ENCODE data around the gene PAQR3. TPM values are rescaled to one million over a fixed set of nuclear protein-coding genes. Genes with fewer than 3 reads are reported as not detected.

The PAQR3 gene
- total and polyA plus RNA-seq, 10 of the 15 experiments (the other 5 are each of a cell fraction or from before 2014, with no cell fraction given) = 2.2 to 25.4 (median 7.2) TPM

DNA sequence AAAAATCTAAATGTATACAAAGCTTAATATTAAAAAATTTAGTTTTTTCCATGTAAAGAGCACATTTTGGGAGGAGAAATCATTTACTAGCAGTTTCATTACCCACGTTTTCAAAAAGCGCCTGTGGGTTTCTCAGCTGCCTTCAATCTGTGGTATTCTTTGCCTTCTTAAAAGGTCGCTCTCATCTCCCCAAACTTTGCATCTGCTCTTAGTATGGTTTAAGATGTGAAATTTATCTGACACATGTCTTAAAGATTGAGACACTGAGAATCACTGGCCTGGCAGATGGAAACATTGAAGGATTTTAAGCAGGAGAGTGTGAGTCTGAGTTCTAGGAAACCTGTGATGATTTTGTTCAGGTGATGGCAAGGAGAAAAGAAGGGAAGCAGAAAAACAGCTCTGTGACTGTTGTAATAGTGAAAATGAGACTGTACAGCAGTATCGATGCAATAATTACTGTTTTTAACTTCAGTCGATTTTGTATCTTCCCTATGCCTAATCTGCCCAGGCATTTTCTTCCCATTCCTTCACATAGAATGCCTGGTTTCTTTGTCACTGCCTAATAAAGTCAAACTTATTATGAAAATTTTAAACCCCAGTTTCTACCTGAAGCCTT is 75.9 kb downstream of the PAQR3 start (continued):
- TF ChIP-seq RUNX3 (IDR thresholded peaks at IDR 0.05; ENCODE audit: low read length) = 0 out of 2 replicates have a peak, but pooled peaks have one; percentile 11
- TF ChIP-seq, protein P1, sequence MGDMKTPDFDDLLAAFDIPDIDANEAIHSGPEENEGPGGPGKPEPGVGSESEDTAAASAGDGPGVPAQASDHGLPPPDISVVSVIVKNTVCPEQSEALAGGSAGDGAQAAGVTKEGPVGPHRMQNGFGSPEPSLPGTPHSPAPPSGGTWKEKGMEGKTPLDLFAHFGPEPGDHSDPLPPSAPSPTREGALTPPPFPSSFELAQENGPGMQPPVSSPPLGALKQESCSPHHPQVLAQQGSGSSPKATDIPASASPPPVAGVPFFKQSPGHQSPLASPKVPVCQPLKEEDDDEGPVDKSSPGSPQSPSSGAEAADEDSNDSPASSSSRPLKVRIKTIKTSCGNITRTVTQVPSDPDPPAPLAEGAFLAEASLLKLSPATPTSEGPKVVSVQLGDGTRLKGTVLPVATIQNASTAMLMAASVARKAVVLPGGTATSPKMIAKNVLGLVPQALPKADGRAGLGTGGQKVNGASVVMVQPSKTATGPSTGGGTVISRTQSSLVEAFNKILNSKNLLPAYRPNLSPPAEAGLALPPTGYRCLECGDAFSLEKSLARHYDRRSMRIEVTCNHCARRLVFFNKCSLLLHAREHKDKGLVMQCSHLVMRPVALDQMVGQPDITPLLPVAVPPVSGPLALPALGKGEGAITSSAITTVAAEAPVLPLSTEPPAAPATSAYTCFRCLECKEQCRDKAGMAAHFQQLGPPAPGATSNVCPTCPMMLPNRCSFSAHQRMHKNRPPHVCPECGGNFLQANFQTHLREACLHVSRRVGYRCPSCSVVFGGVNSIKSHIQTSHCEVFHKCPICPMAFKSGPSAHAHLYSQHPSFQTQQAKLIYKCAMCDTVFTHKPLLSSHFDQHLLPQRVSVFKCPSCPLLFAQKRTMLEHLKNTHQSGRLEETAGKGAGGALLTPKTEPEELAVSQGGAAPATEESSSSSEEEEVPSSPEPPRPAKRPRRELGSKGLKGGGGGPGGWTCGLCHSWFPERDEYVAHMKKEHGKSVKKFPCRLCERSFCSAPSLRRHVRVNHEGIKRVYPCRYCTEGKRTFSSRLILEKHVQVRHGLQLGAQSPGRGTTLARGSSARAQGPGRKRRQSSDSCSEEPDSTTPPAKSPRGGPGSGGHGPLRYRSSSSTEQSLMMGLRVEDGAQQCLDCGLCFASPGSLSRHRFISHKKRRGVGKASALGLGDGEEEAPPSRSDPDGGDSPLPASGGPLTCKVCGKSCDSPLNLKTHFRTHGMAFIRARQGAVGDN (IDR thresholded peaks at IDR 0.05) = no peak; the same call in 1 of the 2 replicates
- no peak for TF ChIP-seq RELA (IDR thresholded peaks at IDR 0.05; ENCODE audit: borderline replicate concordance, partially characterized antibody)
- TF ChIP-seq, protein P2, sequence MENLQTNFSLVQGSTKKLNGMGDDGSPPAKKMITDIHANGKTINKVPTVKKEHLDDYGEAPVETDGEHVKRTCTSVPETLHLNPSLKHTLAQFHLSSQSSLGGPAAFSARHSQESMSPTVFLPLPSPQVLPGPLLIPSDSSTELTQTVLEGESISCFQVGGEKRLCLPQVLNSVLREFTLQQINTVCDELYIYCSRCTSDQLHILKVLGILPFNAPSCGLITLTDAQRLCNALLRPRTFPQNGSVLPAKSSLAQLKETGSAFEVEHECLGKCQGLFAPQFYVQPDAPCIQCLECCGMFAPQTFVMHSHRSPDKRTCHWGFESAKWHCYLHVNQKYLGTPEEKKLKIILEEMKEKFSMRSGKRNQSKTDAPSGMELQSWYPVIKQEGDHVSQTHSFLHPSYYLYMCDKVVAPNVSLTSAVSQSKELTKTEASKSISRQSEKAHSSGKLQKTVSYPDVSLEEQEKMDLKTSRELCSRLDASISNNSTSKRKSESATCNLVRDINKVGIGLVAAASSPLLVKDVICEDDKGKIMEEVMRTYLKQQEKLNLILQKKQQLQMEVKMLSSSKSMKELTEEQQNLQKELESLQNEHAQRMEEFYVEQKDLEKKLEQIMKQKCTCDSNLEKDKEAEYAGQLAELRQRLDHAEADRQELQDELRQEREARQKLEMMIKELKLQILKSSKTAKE (IDR thresholded peaks at IDR 0.05; ENCODE audit: low read depth, poor library complexity, severe bottlenecking) = peak; percentile 15
- TF ChIP-seq ZNF274 (IDR thresholded peaks at IDR 0.05; ENCODE audit: insufficient read depth, insufficient read length) = no peak
- TF ChIP-seq CREM (IDR thresholded peaks at IDR 0.05; ENCODE audit: low read depth) = no peak
- no peak for TF ChIP-seq ZZZ3 (IDR thresholded peaks at IDR 0.05; ENCODE audit: control insufficient read depth, insufficient read length, low read depth)
- TF ChIP-seq, protein P3, sequence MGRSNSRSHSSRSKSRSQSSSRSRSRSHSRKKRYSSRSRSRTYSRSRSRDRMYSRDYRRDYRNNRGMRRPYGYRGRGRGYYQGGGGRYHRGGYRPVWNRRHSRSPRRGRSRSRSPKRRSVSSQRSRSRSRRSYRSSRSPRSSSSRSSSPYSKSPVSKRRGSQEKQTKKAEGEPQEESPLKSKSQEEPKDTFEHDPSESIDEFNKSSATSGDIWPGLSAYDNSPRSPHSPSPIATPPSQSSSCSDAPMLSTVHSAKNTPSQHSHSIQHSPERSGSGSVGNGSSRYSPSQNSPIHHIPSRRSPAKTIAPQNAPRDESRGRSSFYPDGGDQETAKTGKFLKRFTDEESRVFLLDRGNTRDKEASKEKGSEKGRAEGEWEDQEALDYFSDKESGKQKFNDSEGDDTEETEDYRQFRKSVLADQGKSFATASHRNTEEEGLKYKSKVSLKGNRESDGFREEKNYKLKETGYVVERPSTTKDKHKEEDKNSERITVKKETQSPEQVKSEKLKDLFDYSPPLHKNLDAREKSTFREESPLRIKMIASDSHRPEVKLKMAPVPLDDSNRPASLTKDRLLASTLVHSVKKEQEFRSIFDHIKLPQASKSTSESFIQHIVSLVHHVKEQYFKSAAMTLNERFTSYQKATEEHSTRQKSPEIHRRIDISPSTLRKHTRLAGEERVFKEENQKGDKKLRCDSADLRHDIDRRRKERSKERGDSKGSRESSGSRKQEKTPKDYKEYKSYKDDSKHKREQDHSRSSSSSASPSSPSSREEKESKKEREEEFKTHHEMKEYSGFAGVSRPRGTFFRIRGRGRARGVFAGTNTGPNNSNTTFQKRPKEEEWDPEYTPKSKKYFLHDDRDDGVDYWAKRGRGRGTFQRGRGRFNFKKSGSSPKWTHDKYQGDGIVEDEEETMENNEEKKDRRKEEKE (IDR thresholded peaks at IDR 0.05) = no peak
- peak; percentile 15; the same call in 1 of the 2 replicates for TF ChIP-seq MTA2 (IDR thresholded peaks at IDR 0.05; ENCODE audit: low read depth)
- TF ChIP-seq, protein P4, sequence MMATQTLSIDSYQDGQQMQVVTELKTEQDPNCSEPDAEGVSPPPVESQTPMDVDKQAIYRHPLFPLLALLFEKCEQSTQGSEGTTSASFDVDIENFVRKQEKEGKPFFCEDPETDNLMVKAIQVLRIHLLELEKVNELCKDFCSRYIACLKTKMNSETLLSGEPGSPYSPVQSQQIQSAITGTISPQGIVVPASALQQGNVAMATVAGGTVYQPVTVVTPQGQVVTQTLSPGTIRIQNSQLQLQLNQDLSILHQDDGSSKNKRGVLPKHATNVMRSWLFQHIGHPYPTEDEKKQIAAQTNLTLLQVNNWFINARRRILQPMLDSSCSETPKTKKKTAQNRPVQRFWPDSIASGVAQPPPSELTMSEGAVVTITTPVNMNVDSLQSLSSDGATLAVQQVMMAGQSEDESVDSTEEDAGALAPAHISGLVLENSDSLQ (IDR thresholded peaks at IDR 0.05) = no peak
- peak; percentile 41 to 47; a peak in 2 of 4 replicates for TF ChIP-seq IKZF2 (IDR thresholded peaks at IDR 0.05)
- TF ChIP-seq POLR2AphosphoS2 (IDR thresholded peaks at IDR 0.05; ENCODE audit: low read depth, low read length) = no peak
- 0 out of 2 replicates have a peak, but pooled peaks have one; percentile 31 for TF ChIP-seq SMARCA5 (IDR thresholded peaks at IDR 0.05)

Measured in GM12878 (cell line).